HUES48 (cell line): ENCODE results near the gene NCAM1.

Source experiments
- H3K27ac ChIP-seq: one replicate; pipeline ENCODE4 v1.7.0; 2013; ENCODE audit warnings: low read depth, low read length, inconsistent platforms
- H3K27me3 ChIP-seq: 2 replicates; pipeline ENCODE4 v1.6.1; 2013; ENCODE audit warnings: mild to moderate bottlenecking, low read length; ENCODE audit not compliant: control insufficient read depth, insufficient read depth
- H3K36me3 ChIP-seq: 2 replicates; pipeline ENCODE4 v1.6.1; 2013; ENCODE audit warnings: low read length; ENCODE audit not compliant: control insufficient read depth, insufficient read depth
- H3K4me1 ChIP-seq: 2 replicates; pipeline ENCODE4 v1.6.1; 2013; ENCODE audit warnings: mild to moderate bottlenecking, low read length; ENCODE audit not compliant: control insufficient read depth, insufficient read depth
- H3K4me3 ChIP-seq: 2 replicates; pipeline ENCODE4 v1.5.1; 2013; ENCODE audit warnings: mild to moderate bottlenecking, low read depth, low read length
- H3K9ac ChIP-seq: 2 replicates; pipeline ENCODE4 v1.6.1; 2013; ENCODE audit warnings: mild to moderate bottlenecking, low read depth, low read length, moderate library complexity
- H3K9me3 ChIP-seq: 2 replicates; pipeline ENCODE4 v1.6.1; 2013; ENCODE audit warnings: low read length; ENCODE audit not compliant: control insufficient read depth, insufficient read depth

NCAM1 gene

DNA sequence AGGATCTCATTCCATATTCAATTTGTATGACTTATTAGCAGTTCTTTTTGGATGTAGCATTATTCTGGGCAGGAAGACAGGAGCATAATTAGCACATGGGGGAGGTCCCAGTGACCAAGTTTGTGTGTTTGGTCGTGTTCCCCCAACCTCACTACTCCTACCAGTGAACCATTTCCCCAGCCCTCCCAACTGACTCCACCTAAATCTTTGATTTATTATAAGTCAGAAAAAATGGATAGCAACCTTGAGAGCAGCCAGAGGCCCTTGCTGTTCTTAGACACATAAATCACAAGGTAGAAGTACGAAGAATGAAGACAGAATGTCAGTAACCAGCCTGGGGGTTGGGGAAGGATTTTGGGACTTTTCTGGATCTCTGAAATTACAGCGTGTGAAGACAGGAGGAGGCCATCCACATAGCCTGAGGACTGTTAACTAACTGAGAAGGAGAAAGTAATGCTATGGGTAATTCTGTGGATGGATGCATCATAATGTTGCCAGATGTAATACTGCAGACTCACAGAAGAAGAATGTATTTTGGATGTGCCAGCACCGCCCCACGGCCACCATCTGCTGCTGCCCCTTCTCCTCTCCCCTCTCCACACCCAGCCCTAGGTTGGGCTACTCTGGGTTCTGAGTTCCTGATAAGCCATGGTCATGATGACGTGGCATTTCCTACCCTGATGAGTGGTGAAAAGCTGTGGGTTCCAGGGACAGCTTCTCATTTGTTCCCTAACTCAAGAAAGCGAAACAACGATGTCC, 228.9 kb downstream of the NCAM1 start:
- Histone ChIP-seq H3K27me3 (no peaks in the 10 kb centered on the region), H3K27ac (no peak overlapping the region), H3K36me3 (no peaks in the 10 kb centered on the region), H3K4me3 (no peak overlapping the region), H3K4me1 (peaks cover 11% of the 10 kb centered on the region), H3K9ac (no peak overlapping the region), H3K9me3 (no peaks in the 10 kb centered on the region)

DNA sequence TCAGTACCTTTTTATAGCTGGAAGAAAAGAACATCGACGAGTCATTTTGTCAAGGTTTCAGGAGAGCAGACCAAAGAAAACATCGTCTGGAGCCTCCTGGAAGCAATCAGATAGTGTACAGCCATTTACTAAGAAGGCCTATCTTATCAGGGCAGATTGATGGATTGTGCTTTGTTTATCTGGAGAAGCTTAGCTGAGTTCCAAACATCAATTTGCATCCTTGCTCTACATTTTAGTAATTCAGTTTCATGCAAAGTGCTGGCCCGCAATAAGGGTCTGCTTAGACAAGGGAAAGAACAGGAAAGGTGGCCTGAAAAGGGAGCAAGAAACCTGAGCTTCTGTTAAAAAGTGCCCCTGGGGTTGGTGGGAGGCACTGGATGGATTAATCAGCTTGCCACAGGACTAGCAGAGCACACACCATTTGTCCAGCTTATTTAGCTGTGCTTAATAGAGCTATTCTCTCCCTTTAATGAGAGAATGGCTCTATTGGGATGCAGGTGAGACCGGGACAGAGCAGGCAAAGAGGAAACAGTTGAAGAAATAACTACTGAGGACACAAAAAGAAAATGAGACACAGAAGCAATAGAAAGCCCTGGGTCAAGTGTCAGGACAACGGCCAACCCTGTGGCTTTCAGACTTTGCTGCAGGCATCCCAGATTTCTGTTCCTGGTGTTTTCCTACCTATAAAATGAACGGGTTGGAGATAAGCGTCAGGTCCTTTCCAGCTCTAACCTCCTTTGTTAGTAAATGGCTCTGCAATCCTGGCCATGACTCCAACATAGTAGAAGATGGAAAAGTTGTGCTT, 231.1 kb downstream of the NCAM1 start:
- Histone ChIP-seq H3K27ac (no peak overlapping the region), H3K4me1 (peaks cover 11% of the 10 kb centered on the region), H3K4me3 (no peak overlapping the region), H3K27me3 (no peaks in the 10 kb centered on the region), H3K9me3 (no peaks in the 10 kb centered on the region), H3K9ac (no peak overlapping the region), H3K36me3 (no peaks in the 10 kb centered on the region)

DNA sequence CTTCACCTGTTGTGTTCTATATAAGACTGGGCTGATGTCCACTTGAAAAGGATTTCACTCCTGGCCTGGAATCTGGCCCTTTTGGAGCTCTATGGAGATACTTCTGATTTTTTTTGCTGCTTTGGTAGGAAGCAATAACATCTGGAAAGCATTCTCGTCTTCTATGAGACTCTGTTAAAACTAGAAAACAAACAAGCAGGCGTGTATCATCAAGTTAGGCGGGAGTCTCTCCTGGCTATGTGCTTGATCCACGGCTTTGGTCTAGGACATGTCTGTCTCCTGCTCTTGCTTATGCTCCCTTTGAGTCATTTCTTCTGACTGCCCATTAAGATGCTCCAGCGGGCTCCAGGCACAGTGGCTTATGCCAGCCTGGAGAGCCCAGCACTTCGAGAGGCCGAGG, 231.8 kb downstream of the NCAM1 start:
- H3K9ac ChIP-seq = no peak overlapping the region
- no peaks in the 10 kb centered on the region for H3K9me3 ChIP-seq
- no peaks in the 10 kb centered on the region for H3K27me3 ChIP-seq
- no peak overlapping the region for H3K27ac ChIP-seq
- peaks cover 11% of the 10 kb centered on the region for H3K4me1 ChIP-seq
- H3K36me3 ChIP-seq = no peaks in the 10 kb centered on the region
- H3K4me3 ChIP-seq = no peak overlapping the region

DNA sequence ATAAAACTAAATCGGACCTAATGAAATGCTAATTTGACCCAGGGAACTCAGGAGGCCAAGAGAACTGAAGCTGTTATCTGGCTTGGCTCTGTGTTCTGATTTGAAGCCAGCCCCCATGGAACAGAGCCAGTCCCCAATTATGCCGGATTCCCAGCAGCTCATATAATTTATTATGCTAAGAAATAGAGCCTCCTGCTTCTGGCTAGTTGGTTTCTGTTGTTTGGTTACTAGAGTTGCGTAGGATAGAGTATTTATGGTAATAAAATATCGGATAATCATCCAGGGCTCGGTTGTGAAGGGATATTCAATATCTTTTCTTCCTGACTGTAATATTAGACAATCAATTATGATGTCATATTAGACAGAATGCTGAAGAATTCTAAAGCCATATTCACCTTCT, 232.7 kb downstream of the NCAM1 start:
- H3K27me3 ChIP-seq = no peaks in the 10 kb centered on the region
- peaks cover 11% of the 10 kb centered on the region for H3K4me1 ChIP-seq
- no peaks in the 10 kb centered on the region for H3K36me3 ChIP-seq
- H3K9ac ChIP-seq = no peak overlapping the region
- no peaks in the 10 kb centered on the region for H3K9me3 ChIP-seq
- H3K27ac ChIP-seq = no peak overlapping the region
- H3K4me3 ChIP-seq = no peak overlapping the region

DNA sequence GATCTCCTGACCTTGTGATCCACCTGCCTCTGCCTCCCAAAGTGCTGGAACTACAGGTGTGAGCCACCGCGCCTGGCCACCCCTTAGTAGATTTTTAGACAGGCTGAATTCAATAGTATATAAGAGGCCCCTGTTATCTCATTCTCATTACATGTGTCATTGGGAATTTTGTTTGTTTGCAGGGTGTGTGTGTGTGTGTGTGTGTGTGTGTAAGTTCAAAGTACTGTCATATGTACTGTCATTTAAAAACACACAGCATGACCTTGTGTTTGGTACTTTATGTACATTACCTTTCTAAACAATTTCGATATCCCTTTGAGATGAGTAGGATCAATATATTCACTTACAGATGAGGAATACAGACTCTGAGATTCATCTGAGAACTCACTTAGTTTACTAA, 234.5 kb downstream of the NCAM1 start:
- H3K36me3 ChIP-seq = no peaks in the 10 kb centered on the region
- H3K9me3 ChIP-seq = no peaks in the 10 kb centered on the region
- H3K9ac ChIP-seq = no peak overlapping the region
- H3K27ac ChIP-seq = no peak overlapping the region
- H3K4me3 ChIP-seq = no peak overlapping the region
- H3K4me1 ChIP-seq = peaks cover 11% of the 10 kb centered on the region
- no peaks in the 10 kb centered on the region for H3K27me3 ChIP-seq

DNA sequence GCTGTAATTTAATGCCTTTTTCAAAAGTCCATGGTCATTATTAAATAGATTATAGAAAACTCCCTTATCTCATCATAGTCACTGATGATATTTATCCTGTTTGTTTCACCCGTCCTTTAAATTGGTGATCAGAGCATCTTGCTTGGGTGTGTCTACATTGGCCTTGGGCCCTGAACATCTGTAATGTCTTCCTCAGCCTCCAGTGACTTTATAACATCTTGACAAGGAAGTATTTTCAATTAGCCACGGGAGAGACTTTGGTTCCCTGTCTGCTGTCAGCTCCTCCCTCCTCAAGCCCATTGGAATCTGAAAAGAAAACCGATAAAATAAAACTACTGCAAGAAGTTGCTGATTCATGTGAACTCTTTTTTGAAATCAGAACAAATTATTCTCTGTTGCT, 236.2 kb downstream of the NCAM1 start:
- Histone ChIP-seq H3K4me3 (no peak overlapping the region), H3K36me3 (no peaks in the 10 kb centered on the region), H3K27ac (no peak overlapping the region), H3K9me3 (no peaks in the 10 kb centered on the region), H3K9ac (no peak overlapping the region), H3K27me3 (no peaks in the 10 kb centered on the region), H3K4me1 (peaks cover 4% of the 10 kb centered on the region)

DNA sequence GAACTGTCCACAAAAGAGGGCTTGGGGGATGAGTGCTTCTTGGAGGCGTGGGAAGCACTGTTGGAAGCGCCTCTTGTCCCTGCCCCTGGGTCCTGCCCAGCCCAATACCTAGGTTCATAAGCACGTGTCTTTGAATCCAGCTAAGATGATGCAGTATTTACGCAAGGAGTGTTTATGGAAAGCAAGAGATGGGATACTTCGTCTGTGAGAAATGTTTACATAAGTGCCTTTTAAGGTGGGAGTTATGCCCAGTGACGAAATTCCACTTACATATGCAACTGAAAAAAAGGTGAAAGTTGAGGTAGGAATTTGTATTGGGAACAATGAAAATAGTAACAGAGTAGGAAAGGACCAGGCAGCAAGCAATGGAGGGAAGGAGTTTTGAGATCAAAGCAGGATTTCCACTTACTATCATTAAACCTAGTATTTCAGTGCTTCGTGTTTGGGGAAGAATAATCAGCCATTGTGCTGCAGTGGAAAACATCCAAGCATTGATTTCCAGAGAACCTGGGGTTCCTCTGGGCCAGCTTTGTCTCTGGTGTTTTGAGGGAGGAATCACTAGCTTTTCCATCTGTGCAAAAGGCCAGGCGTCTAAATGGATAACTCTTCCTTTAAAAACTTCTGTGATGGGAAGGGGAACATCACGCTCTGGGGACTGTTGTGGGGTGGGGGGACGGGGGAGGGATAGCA, 237.9 kb downstream of the NCAM1 start:
- Histone ChIP-seq H3K36me3 (no peaks in the 10 kb centered on the region), H3K9me3 (no peaks in the 10 kb centered on the region), H3K4me3 (no peak overlapping the region), H3K27me3 (no peaks in the 10 kb centered on the region), H3K9ac (no peak overlapping the region), H3K27ac (no peak overlapping the region), H3K4me1 (no peaks in the 10 kb centered on the region)

DNA sequence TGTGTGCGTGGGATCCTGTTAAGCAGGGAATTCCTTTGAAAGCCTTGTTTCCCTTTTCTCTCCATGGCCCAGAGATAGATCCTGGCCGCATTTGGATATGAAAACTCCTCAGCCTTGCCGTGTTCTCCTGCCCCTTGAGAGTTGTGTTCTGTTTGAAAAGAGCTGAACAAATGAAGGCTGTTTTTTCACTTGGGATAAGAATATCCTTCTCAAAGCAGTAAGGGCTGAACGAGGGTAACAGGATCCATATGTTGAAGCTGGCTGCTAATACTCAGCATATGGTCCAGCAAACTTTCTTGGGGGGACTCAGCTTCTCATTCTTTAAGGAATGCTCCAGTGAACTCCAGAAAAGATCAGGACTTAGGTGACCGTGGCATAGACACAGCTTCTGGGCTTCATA, 238.6 kb downstream of the NCAM1 start:
- Histone ChIP-seq H3K4me3 (no peak overlapping the region), H3K9ac (no peak overlapping the region), H3K36me3 (no peaks in the 10 kb centered on the region), H3K27ac (no peak overlapping the region), H3K9me3 (no peaks in the 10 kb centered on the region), H3K4me1 (no peaks in the 10 kb centered on the region), H3K27me3 (no peaks in the 10 kb centered on the region)

DNA sequence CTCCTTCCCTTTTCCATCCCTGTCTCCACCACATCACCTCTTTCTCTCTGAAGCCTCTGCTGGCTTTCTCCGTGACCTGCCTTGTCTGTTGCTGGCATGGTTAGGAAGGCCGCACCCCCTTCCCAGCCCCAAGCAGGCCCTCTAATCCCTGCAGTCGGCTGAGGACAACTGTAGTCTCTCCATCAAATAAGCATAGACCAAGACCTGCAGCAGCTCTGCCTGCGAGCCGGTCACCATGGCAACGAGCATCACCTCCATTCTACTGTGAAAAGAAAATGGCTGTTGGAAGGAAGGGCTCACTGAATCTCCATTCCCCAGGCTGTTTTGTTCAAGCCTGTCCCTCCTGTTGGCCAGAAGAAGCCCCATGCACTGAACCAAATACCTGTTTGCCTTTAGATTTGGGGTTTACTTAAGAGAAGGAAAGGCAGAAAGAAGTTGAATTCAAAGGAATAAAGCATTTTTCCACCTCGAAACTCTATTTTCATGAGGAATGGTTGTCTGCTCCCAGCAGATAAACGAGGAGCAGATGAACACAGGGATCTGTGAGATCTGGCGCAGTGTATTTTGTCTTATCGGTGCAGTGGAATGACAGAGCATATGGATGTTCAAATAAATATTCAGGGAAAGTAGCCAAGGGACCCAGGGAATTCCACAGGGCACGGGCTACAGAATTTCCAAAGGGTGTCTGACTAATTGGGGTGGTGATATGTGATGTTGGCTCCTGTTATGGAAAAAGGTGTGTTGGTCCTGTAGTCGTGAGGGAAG, 240.0 kb downstream of the NCAM1 start:
- no peaks in the 10 kb centered on the region for H3K27me3 ChIP-seq
- H3K4me3 ChIP-seq = no peak overlapping the region
- no peaks in the 10 kb centered on the region for H3K4me1 ChIP-seq
- no peak overlapping the region for H3K27ac ChIP-seq
- H3K9ac ChIP-seq = no peak overlapping the region
- no peaks in the 10 kb centered on the region for H3K36me3 ChIP-seq
- no peaks in the 10 kb centered on the region for H3K9me3 ChIP-seq

DNA sequence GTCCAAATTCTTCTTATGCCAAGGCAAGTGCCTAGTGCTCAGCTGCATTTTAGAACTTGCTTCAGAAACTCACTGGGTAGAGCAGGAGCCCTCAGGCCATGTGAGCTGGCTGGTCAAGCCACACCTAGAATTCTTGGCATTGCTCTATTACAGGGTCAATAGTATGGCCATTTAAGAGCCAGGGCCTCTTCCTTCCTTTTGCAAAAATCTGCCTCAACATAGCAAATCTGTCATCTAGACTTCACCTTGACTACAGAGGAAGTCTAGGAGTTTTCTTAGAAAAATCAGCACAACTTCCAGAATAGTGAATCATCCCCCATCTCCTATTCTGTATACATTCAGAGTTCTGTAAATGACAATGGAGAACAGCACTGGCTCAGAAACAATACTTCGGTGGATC, 241.2 kb downstream of the NCAM1 start:
- Histone ChIP-seq H3K9me3 (no peaks in the 10 kb centered on the region), H3K4me3 (no peak overlapping the region), H3K4me1 (no peaks in the 10 kb centered on the region), H3K27ac (no peak overlapping the region), H3K36me3 (no peaks in the 10 kb centered on the region), H3K27me3 (no peaks in the 10 kb centered on the region), H3K9ac (no peak overlapping the region)
